Fibroblast of upper back skin (primary cell): ENCODE measurements around the gene C1orf159.
"Not testable (repeated sequence)": the region's sequence is repeated elsewhere in the genome, so short reads cannot be mapped to it uniquely, and the experiment has no call there.

ENCODE experiments used
- DNase-seq: peaks from one replicate; pipeline ENCODE4 v3.0.0-alpha.2; 2013

Gene C1orf159

GRCh38 chr1:1115786-1116700 is at the start of gene C1orf159:
Gene C1orf159 (minus strand): TSS chr1:1116089. CDS start chr1:1091543, 24,546 bp downstream.
- DNase-seq, result peak; percentile 98

- DNase-seq, result no peak
Measured at GRCh38 chr1:1165485-1165884, 49.6 kb upstream of the C1orf159 start.

- no peak for DNase-seq
Measured at GRCh38 chr1:1164701-1165451, 49.0 kb upstream of the C1orf159 start.

GRCh38 chr1:1164361-1164700 is 48.4 kb upstream of the C1orf159 start:
- DNase-seq, result no peak

GRCh38 chr1:1163538-1164070 is 47.7 kb upstream of the C1orf159 start:
- no peak for DNase-seq

GRCh38 chr1:1162597-1163537 is 47.0 kb upstream of the C1orf159 start:
- no peak for DNase-seq

- no peak for DNase-seq
Measured at GRCh38 chr1:1161683-1162079, 45.8 kb upstream of the C1orf159 start.

- no peak for DNase-seq
Measured at GRCh38 chr1:1161078-1161682, 45.3 kb upstream of the C1orf159 start.

GRCh38 chr1:1160281-1160930 is 44.5 kb upstream of the C1orf159 start:
- DNase-seq, result no peak

- peak; percentile 10 for DNase-seq
Measured at GRCh38 chr1:1157914-1158710, 42.2 kb upstream of the C1orf159 start.

GRCh38 chr1:1157426-1157913 is 41.6 kb upstream of the C1orf159 start:
- DNase-seq, result peak; percentile 87

- DNase-seq, result no peak
Measured at GRCh38 chr1:1157033-1157365, 41.1 kb upstream of the C1orf159 start.

GRCh38 chr1:1156140-1157032 is 40.5 kb upstream of the C1orf159 start:
- DNase-seq, result no peak

GRCh38 chr1:1155258-1155657 is 39.4 kb upstream of the C1orf159 start:
- no peak for DNase-seq

GRCh38 chr1:1153874-1154273 is 38.0 kb upstream of the C1orf159 start:
- no peak for DNase-seq

- not testable (repeated sequence) for DNase-seq
Measured at GRCh38 chr1:1153215-1153614, 37.3 kb upstream of the C1orf159 start.

- DNase-seq, result not testable (repeated sequence)
Measured at GRCh38 chr1:1152431-1152830, 36.5 kb upstream of the C1orf159 start.

- no peak for DNase-seq
Measured at GRCh38 chr1:1151306-1151705, 35.4 kb upstream of the C1orf159 start.

GRCh38 chr1:1150100-1150499 is 34.2 kb upstream of the C1orf159 start:
- no peak for DNase-seq

GRCh38 chr1:1149416-1149815 is 33.5 kb upstream of the C1orf159 start:
- DNase-seq, result no peak
